Measurements from ENCODE around the gene PTCHD4. TPM values are rescaled to one million over a fixed set of nuclear protein-coding genes. Genes with fewer than 3 reads are reported as not detected.
"Not testable (repeated sequence)": the region's sequence is repeated elsewhere in the genome, so short reads cannot be mapped to it uniquely, and the experiment has no call there.

The PTCHD4 gene
- total RNA-seq, 1 experiment from 2014 or later: not detected

- H3K4me3 ChIP-seq (ENCODE audit: low read depth, low read length): no peak overlapping the region
Observed at GRCh38 chr6:48134246-48134645, 23.2 kb upstream of the PTCHD4 start.

GRCh38 chr6:48123601-48124000, 12.6 kb upstream of the PTCHD4 start:
- Mint-ChIP-seq H3K27me3 (ENCODE audit: insufficient read depth, unreplicated experiment) (no peaks in the 10 kb centered on the region), H3K4me1 (ENCODE audit: low read depth, unreplicated experiment) (no peaks in the 10 kb centered on the region), H3K36me3 (ENCODE audit: insufficient read depth, unreplicated experiment) (no peaks in the 10 kb centered on the region), H3K9me3 (ENCODE audit: unreplicated experiment) (no peaks in the 10 kb centered on the region), H3K27ac (ENCODE audit: unreplicated experiment) (no peak overlapping the region), H3K4me3 (ENCODE audit: unreplicated experiment) (no peak overlapping the region)
- H3K4me1 ChIP-seq: no peaks in the 10 kb centered on the region
- no peak for DNase-seq
- H3K4me3 ChIP-seq (ENCODE audit: low read depth, low read length): no peak overlapping the region
- intact Hi-C loops (cut with micrococcal nuclease; ENCODE audit: unreplicated experiment): no loop called here
- no TSS peak for BruUV-seq (replicated peaks)
- H3K27me3 ChIP-seq (replicated peaks; ENCODE audit: control insufficient read depth, insufficient read depth, low read length): no peaks in the 10 kb centered on the region
- no peaks in the 10 kb centered on the region for H3K36me3 ChIP-seq (ENCODE audit: control insufficient read depth, insufficient read depth, low read length)
- POLR2A ChIA-PET: no interaction called here
- H3K9me3 ChIP-seq: no peaks in the 10 kb centered on the region
- CTCF ChIA-PET: no interaction called here
- no peak for TF ChIP-seq CTCF (IDR thresholded peaks at IDR 0.05; ENCODE audit: insufficient read depth in 1 of 2, low read depth in 1 of 2, low read length in 1 of 2, severe bottlenecking in 1 of 2, unreplicated experiment in 1 of 2)

More at GRCh38 chr6:48134246-48134645, 23.2 kb upstream of the PTCHD4 start:
- no peaks in the 10 kb centered on the region for H3K27me3 ChIP-seq (replicated peaks; ENCODE audit: control insufficient read depth, insufficient read depth, low read length)
- Mint-ChIP-seq H3K9me3 (ENCODE audit: unreplicated experiment) (no peaks in the 10 kb centered on the region), H3K36me3 (ENCODE audit: insufficient read depth, unreplicated experiment) (no peaks in the 10 kb centered on the region), H3K27me3 (ENCODE audit: insufficient read depth, unreplicated experiment) (peaks cover 4% of the 10 kb centered on the region), H3K4me1 (ENCODE audit: low read depth, unreplicated experiment) (peaks cover 7% of the 10 kb centered on the region), H3K4me3 (ENCODE audit: unreplicated experiment) (no peak overlapping the region), H3K27ac (ENCODE audit: unreplicated experiment) (no peak overlapping the region)
- BruUV-seq (replicated peaks): no TSS peak
- no peak for TF ChIP-seq CTCF (IDR thresholded peaks at IDR 0.05; ENCODE audit: insufficient read depth in 1 of 2, low read depth in 1 of 2, low read length in 1 of 2, severe bottlenecking in 1 of 2, unreplicated experiment in 1 of 2)
- POLR2A ChIA-PET: no interaction called here
- DNase-seq: no peak
- intact Hi-C loops (cut with micrococcal nuclease; ENCODE audit: unreplicated experiment): no loop called here
- no peaks in the 10 kb centered on the region for H3K9me3 ChIP-seq
- CTCF ChIA-PET: no interaction called here
- H3K36me3 ChIP-seq (ENCODE audit: control insufficient read depth, insufficient read depth, low read length): no peaks in the 10 kb centered on the region
- no peaks in the 10 kb centered on the region for H3K4me1 ChIP-seq

- POLR2A ChIA-PET; H3K9me3 Mint-ChIP-seq (ENCODE audit: unreplicated experiment): not testable (repeated sequence)
Observed at GRCh38 chr6:48121983-48122749, 11.2 kb upstream of the PTCHD4 start.

More at GRCh38 chr6:48121983-48122749, 11.2 kb upstream of the PTCHD4 start:
- H3K4me1 Mint-ChIP-seq (ENCODE audit: low read depth, unreplicated experiment); H3K4me3 ChIP-seq (ENCODE audit: low read depth, low read length); H3K27ac Mint-ChIP-seq (ENCODE audit: unreplicated experiment); H3K36me3 Mint-ChIP-seq (ENCODE audit: insufficient read depth, unreplicated experiment); BruUV-seq (replicated peaks); intact Hi-C loops (cut with micrococcal nuclease; ENCODE audit: unreplicated experiment); H3K9me3 ChIP-seq; H3K27me3 Mint-ChIP-seq (ENCODE audit: insufficient read depth, unreplicated experiment); H3K4me1 ChIP-seq; DNase-seq; H3K4me3 Mint-ChIP-seq (ENCODE audit: unreplicated experiment); H3K27me3 ChIP-seq (replicated peaks; ENCODE audit: control insufficient read depth, insufficient read depth, low read length); H3K36me3 ChIP-seq (ENCODE audit: control insufficient read depth, insufficient read depth, low read length): not testable (repeated sequence)
- CTCF ChIA-PET: interaction anchor here (0.7 kb wide), 1 partner anchor 236 kb away, joined by 3 read pairs; no protein-coding TSS in a partner anchor
